Neural cell (in vitro differentiated cells): ENCODE results near the gene PEMT. TPM values are rescaled to one million over a fixed set of nuclear protein-coding genes. Genes with fewer than 3 reads are reported as not detected.

Experiments
- H2AFZ ChIP-seq: fragments of 200-600, 300-800 bp; sonication (generic), shearing (Covaris generic); 2 replicates; pipeline ENCODE4 v1.6.0; 2014; ENCODE audit warnings: low read depth, mild to moderate bottlenecking, antibody characterized with exemption, low read length, moderate library complexity
- H3F3A ChIP-seq: fragments of 200-600 bp; shearing (Covaris generic); 2 replicates; pipeline ENCODE4 v1.6.1; 2016; ENCODE audit warnings: mild to moderate bottlenecking, moderate library complexity, mixed read lengths, antibody characterized with exemption, low read length; ENCODE audit not compliant: insufficient read depth, poor library complexity, severe bottlenecking
- H3K27ac ChIP-seq: fragments of 200-600, 300-800 bp; sonication (generic), shearing (Covaris generic); 2 replicates; pipeline ENCODE4 v1.5.1; 2014; ENCODE audit warnings: mild to moderate bottlenecking, low read length, moderate library complexity
- H3K27me3 ChIP-seq: fragments of 300-800, 200-600 bp; sonication (generic), shearing (Covaris generic); 2 replicates; pipeline ENCODE4 v1.6.0; 2014; ENCODE audit warnings: mild to moderate bottlenecking, low read depth, low read length, moderate library complexity; ENCODE audit not compliant: insufficient read depth
- H3K36me3 ChIP-seq: fragments of 300-800, 200-600 bp; sonication (generic), shearing (Covaris generic); 2 replicates; pipeline ENCODE4 v1.5.1; 2014; ENCODE audit warnings: mild to moderate bottlenecking, antibody characterized with exemption, low read length, moderate library complexity; ENCODE audit not compliant: insufficient read depth
- H3K4me2 ChIP-seq: fragments of 300-800, 200-600 bp; sonication (generic), shearing (Covaris generic); 2 replicates; pipeline ENCODE4 v1.6.0; 2014; ENCODE audit warnings: mild to moderate bottlenecking, low read length
- H3K4me3 ChIP-seq: fragments of 300-800, 200-600 bp; sonication (generic), shearing (Covaris generic); 2 replicates; pipeline ENCODE4 v1.5.1; 2014; ENCODE audit warnings: mild to moderate bottlenecking, low read length, moderate library complexity
- H3K79me2 ChIP-seq: fragments of 200-600 bp; shearing (Covaris generic); replicated peaks from 2 replicates; pipeline ENCODE4 v1.6.0; 2014; ENCODE audit warnings: mild to moderate bottlenecking, low read length, moderate library complexity; ENCODE audit not compliant: insufficient read depth
- H3K9ac ChIP-seq: fragments of 300-800, 200-600 bp; sonication (generic), shearing (Covaris generic); 2 replicates; pipeline ENCODE4 v1.6.1; 2016; ENCODE audit warnings: mild to moderate bottlenecking, low read length, mixed read lengths
- H3K9me2 ChIP-seq: fragments of 200-600 bp; shearing (Covaris generic); 2 replicates; pipeline ENCODE4 v1.6.1; 2016; ENCODE audit warnings: mild to moderate bottlenecking, low read length, mixed read lengths; ENCODE audit not compliant: insufficient read depth
- H3K9me3 ChIP-seq: fragments of 200-600, 300-800 bp; sonication (generic), shearing (Covaris generic); 2 replicates; pipeline ENCODE4 v1.6.1; 2016; ENCODE audit warnings: mild to moderate bottlenecking, mixed run types, low read length, moderate library complexity, mixed read lengths
- H4K20me1 ChIP-seq: fragments of 200-600 bp; shearing (Covaris generic); 2 replicates; pipeline ENCODE4 v1.6.1; 2016; ENCODE audit warnings: mild to moderate bottlenecking, mixed run types; ENCODE audit not compliant: insufficient read depth
- CTCF ChIP-seq: fragments of 450-650 bp; IDR thresholded peaks from 2 replicates; pipeline ENCODE4 v1.5.1; 2014; ENCODE audit warnings: antibody characterized with exemption, mild to moderate bottlenecking, moderate library complexity; ENCODE audit not compliant: poor library complexity, severe bottlenecking
- EP300 ChIP-seq: fragments of 450-650 bp; conservative IDR thresholded peaks from 2 replicates; pipeline ENCODE4 v1.6.1; 2014; ENCODE audit warnings: antibody characterized with exemption, mild to moderate bottlenecking, moderate library complexity; ENCODE audit not compliant: poor library complexity, severe bottlenecking
- EZH2 ChIP-seq: fragments of 200-600, 300-800 bp; shearing (Covaris generic), sonication (generic); IDR thresholded peaks from 2 replicates; pipeline ENCODE4 v1.6.1; 2014; ENCODE audit warnings: antibody characterized with exemption, low read length, borderline replicate concordance, mild to moderate bottlenecking; ENCODE audit not compliant: insufficient read depth, poor library complexity, severe bottlenecking
- MXI1 ChIP-seq: fragments of 450-650 bp; conservative IDR thresholded peaks from 2 replicates; pipeline ENCODE4 v1.6.1; 2014; ENCODE audit warnings: antibody characterized with exemption, mild to moderate bottlenecking; ENCODE audit not compliant: poor library complexity, severe bottlenecking
- POLR2AphosphoS5 ChIP-seq: IDR thresholded peaks from 2 replicates; pipeline ENCODE4 v1.6.1; 2012
- RAD21 ChIP-seq: fragments of 450-650 bp; conservative IDR thresholded peaks from 2 replicates; pipeline ENCODE4 v1.6.1; 2014; ENCODE audit warnings: antibody characterized with exemption, mild to moderate bottlenecking, moderate library complexity
- REST ChIP-seq: IDR thresholded peaks from 2 replicates; pipeline ENCODE4 v1.6.1; 2012; ENCODE audit warnings: borderline replicate concordance
- SMC3 ChIP-seq: fragments of 450-650 bp; conservative IDR thresholded peaks from 2 replicates; pipeline ENCODE4 v1.6.1; 2014; ENCODE audit warnings: antibody characterized with exemption, mild to moderate bottlenecking, moderate library complexity; ENCODE audit not compliant: poor library complexity
- TAF1 ChIP-seq: IDR thresholded peaks from 2 replicates; pipeline ENCODE4 v1.6.1; 2012; ENCODE audit warnings: low read depth
- polyA plus RNA-seq: library from polyadenylated mRNA; depleted of rRNA; stranded (reverse); fragments of >200 nt; gene quantifications from 2 replicates; pipeline ENCODE4 v1.2.3, GENCODE V29; 2014

Gene PEMT
- polyA plus RNA-seq, 1 donor from 2014 or later: 71.7 TPM

GRCh38 chr17:17547210-17547764, 44.2 kb downstream of the PEMT start:
- H3K4me3 ChIP-seq: no peak overlapping the region
- no peak for TF ChIP-seq SMC3
- no peak for TF ChIP-seq REST
- H3K9me2 ChIP-seq: no peaks in the 10 kb centered on the region
- H3K27me3 ChIP-seq: no peaks in the 10 kb centered on the region
- H3K4me2 ChIP-seq: no peak overlapping the region
- H3F3A ChIP-seq: no peaks in the 10 kb centered on the region
- H3K36me3 ChIP-seq: no peaks in the 10 kb centered on the region
- no peaks in the 10 kb centered on the region for H3K9me3 ChIP-seq
- H2AFZ ChIP-seq: no peak overlapping the region
- no peaks in the 10 kb centered on the region for H3K79me2 ChIP-seq
- H3K9ac ChIP-seq: no peak overlapping the region
- no peaks in the 10 kb centered on the region for H4K20me1 ChIP-seq
- H3K27ac ChIP-seq: no peak overlapping the region

DNA sequence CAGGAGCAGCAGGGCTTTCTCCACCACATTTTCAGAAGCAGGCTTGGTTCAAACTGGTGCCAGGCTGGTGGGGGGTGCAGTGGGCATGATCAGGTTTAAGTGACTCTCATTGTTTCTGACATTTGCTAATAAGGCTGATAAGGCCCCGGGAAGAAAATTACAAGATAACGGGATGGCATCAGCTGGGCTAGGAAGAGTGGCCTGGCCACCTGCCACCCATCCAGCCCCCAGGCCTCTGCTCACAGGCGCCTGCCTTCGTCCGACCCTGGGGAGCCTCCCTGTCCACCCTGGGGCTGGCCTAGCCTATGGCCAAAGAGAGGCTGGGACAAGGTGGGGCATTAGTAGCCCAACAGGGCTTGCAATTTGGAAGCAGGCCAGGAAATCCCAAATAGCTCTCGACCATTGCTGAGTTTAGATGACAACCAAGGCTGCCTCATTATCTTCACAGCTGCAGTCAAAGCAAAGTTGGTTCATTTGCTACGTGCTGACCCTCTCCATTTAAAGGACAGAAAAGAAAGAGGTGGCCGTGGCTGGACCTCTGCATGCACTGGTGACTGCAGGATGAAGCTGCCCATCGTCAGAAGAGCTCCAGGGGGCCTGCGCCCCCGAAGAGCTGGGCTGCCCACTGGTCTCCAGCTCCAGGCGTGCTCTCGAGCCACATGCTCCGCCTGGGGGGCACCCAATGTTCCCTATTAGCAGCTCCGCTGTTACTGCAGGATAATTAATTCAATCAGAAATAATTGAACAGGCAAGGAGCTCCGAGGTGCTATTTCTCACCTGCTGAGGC, 44.9 kb downstream of the PEMT start:
- Histone ChIP-seq H3K9ac (no peak overlapping the region), H4K20me1 (no peaks in the 10 kb centered on the region), H3K4me2 (no peak overlapping the region), H3K27me3 (no peaks in the 10 kb centered on the region), H3K9me2 (no peaks in the 10 kb centered on the region), H3F3A (no peaks in the 10 kb centered on the region), H3K27ac (no peak overlapping the region), H2AFZ (no peak overlapping the region), H3K36me3 (no peaks in the 10 kb centered on the region), H3K79me2 (no peaks in the 10 kb centered on the region), H3K9me3 (no peaks in the 10 kb centered on the region), H3K4me3 (no peak overlapping the region)
- no peak for TF ChIP-seq POLR2AphosphoS5
- TF ChIP-seq REST: no peak
- TF ChIP-seq CTCF: no peak
- TF ChIP-seq SMC3: no peak
- no peak for TF ChIP-seq EZH2
- no peak for TF ChIP-seq EP300
- no peak for TF ChIP-seq MXI1
- TF ChIP-seq TAF1: no peak
- TF ChIP-seq RAD21: no peak
